Fibroblast of skin of left biceps (primary cell): ENCODE results near the gene SRSF3.
"Not testable (repeated sequence)": the region's sequence is repeated elsewhere in the genome, so short reads cannot be mapped to it uniquely, and the experiment has no call there.

Experiments used
- DNase-seq, 2 experiments: peaks; one replicate each; pipeline ENCODE4 v3.0.0-alpha.2; 2013; ENCODE audit warnings: low read depth in 2 of 2

Gene SRSF3

DNA sequence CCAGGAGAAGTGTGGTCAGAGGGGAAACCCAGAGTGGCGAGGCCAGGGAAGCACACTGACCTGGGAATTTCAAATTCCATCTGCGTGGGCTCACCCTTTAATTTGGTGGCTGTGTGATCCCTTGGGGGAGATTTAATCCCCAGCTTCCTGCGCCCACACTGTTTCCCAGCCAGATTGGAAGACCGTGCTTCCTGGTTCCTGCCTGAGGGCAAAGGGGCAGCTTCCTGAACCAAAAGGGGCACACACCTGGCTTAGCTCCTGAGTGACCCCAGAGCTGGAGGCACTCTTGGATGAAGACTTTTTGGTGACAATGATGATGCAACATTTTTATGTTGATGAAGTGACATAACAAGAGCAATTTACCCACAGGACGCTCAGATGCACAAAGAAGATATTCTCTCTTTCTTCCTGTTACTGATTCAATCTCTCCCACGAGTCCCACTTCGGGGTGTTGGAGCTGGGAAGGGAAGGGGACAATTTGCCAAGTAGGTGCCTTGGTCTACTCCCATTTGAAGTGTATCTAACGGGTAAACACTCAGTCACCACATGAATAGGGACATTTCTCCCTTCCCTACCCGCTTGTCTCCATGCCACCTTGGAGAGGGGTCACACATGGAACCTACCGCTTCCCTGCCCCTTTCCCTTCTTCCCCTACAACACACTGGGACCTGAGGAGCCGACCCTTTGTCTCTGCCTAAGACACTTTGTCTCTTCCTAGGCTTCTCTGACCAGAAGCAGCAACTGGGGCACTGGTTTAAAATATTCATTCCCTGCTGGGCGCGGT lies 55.7 kb downstream of the SRSF3 start:
- DNase-seq = no peak

GRCh38 chr6:36650848-36651478 lies 56.8 kb downstream of the SRSF3 start:
- no peak for DNase-seq

DNA sequence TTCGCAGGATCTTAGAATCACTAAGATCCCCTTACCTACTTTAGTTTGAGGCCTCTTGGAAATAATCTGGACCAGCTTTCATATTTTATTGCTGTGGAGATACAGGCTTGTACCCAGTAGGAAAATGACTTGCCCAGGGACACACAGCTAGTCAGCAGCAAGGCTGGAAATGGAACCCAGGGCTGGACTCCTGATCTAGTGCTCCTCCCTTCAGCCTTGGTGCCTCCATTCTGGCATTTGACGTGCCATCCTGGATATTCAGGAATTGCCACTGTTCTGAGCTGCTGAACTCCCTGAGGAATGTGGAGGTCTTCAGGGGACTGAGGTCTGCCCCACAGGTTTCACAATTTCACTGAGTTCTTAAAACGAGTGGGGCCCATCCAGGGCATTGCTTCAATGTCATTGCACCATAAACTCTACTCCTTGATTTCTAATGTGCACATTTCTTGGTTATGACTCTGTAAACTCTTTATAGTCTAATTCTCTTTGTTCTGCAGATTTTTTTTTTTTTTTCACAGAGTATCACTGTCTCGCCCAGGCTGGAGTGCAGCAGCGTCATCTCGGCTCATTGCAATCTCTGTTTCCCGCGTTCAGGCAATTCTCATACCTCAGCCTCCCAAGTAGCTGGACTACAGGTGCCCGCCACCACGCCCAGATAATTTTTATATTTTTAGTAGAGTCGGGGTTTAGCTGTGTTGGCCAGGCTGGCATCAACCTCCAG lies 57.7 kb downstream of the SRSF3 start:
- no peak for DNase-seq

DNA sequence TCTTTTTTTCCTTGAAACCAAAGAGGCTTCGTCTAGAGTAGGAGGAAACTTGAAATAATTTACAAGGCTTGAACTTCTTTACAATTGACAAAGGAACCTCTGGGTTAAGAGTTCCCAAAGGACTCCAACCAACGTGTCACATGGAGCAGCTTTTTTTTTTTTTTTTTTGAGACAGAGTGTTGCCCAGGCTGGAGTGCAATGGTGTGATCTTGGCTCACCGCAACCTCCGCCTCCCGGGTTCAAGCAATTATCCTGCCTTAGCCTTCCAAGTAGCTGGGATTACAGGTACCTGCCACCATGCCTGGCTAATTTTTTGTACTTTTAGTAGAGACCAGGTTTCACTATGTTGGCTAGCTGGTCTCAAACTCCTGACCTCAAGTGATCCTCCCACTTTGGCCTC lies 60.3 kb downstream of the SRSF3 start:
- not testable (repeated sequence) for DNase-seq
